Trophoblast cell (in vitro differentiated cells and primary cell): ENCODE measurements around the gene PTTG2.

ENCODE experiments used
- DNase-seq, 2 donors: peaks; one replicate each; pipeline ENCODE4 v3.0.0-alpha.2; 2016
- H2AFZ ChIP-seq: 2 replicates; pipeline ENCODE4 v1.6.1; 2013; ENCODE audit warnings: low read length, moderate library complexity, mild to moderate bottlenecking; ENCODE audit not compliant: insufficient read depth, poor library complexity
- H2AK5ac ChIP-seq: 2 replicates; pipeline ENCODE4 v1.6.1; 2013; ENCODE audit warnings: mild to moderate bottlenecking, low read length
- H2BK120ac ChIP-seq: 2 replicates; pipeline ENCODE4 v1.6.1; 2013; ENCODE audit warnings: low read length, mild to moderate bottlenecking, moderate library complexity; ENCODE audit not compliant: insufficient read depth, poor library complexity
- H2BK12ac ChIP-seq: 2 replicates; pipeline ENCODE4 v1.6.1; 2013; ENCODE audit warnings: mild to moderate bottlenecking, low read length, moderate library complexity
- H2BK5ac ChIP-seq: 2 replicates; pipeline ENCODE4 v1.6.1; 2013; ENCODE audit warnings: low read length, low read depth, moderate library complexity, mild to moderate bottlenecking; ENCODE audit not compliant: poor library complexity
- H3K14ac ChIP-seq: 2 replicates; pipeline ENCODE4 v1.6.1; 2013; ENCODE audit warnings: mild to moderate bottlenecking, low read length
- H3K18ac ChIP-seq: 2 replicates; pipeline ENCODE4 v1.6.1; 2013; ENCODE audit warnings: mild to moderate bottlenecking, low read length
- H3K23ac ChIP-seq: 2 replicates; pipeline ENCODE4 v1.6.1; 2013; ENCODE audit warnings: low read length
- H3K27ac ChIP-seq: 2 replicates; pipeline ENCODE4 v1.5.1; 2013; ENCODE audit warnings: low read depth, mild to moderate bottlenecking, inconsistent platforms, low read length, moderate library complexity
- H3K27me3 ChIP-seq: 2 replicates; pipeline ENCODE4 v1.6.1; 2013; ENCODE audit warnings: inconsistent platforms, mild to moderate bottlenecking, low read length, moderate library complexity; ENCODE audit not compliant: insufficient read depth
- H3K36me3 ChIP-seq, 2 experiments: 1 replicate in 1 of 2; 2 replicates in 1 of 2; pipeline ENCODE4 v1.6.1; 2013; ENCODE audit warnings: low read length in 2 of 2, mild to moderate bottlenecking in 2 of 2, moderate library complexity in 1 of 2; ENCODE audit not compliant: insufficient read depth in 2 of 2, control insufficient read depth in 1 of 2
- H3K4ac ChIP-seq: 2 replicates; pipeline ENCODE4 v1.6.1; 2013; ENCODE audit warnings: low read depth, mild to moderate bottlenecking, low read length, moderate library complexity
- H3K4me1 ChIP-seq, 2 experiments: 1 replicate in 1 of 2; 2 replicates in 1 of 2; pipeline ENCODE4 v1.6.1; 2013; ENCODE audit warnings: low read length in 2 of 2, mild to moderate bottlenecking in 2 of 2, moderate library complexity in 1 of 2; ENCODE audit not compliant: insufficient read depth in 2 of 2, control insufficient read depth in 1 of 2
- H3K4me2 ChIP-seq: 2 replicates; pipeline ENCODE4 v1.6.1; 2013; ENCODE audit warnings: inconsistent platforms, mild to moderate bottlenecking, low read length, moderate library complexity
- H3K4me3 ChIP-seq: 2 replicates; pipeline ENCODE4 v1.5.1; 2013; ENCODE audit warnings: mild to moderate bottlenecking, low read depth, low read length, inconsistent platforms
- H3K79me1 ChIP-seq: one replicate; pipeline ENCODE4 v1.6.1; 2013; ENCODE audit warnings: low read length
- H3K79me2 ChIP-seq: 2 replicates; pipeline ENCODE4 v1.6.1; 2013; ENCODE audit warnings: low read length, mild to moderate bottlenecking; ENCODE audit not compliant: control insufficient read depth, insufficient read depth, poor library complexity
- H3K9ac ChIP-seq: 2 replicates; pipeline ENCODE4 v1.6.1; 2013; ENCODE audit warnings: mild to moderate bottlenecking, low read length
- H3K9me3 ChIP-seq: 2 replicates; pipeline ENCODE4 v1.6.1; 2013; ENCODE audit warnings: low read depth, mild to moderate bottlenecking, control low read depth, inconsistent platforms, low read length; ENCODE audit not compliant: insufficient read depth
- H4K12ac ChIP-seq: 2 replicates; pipeline ENCODE4 v1.6.1; 2013; ENCODE audit warnings: low read depth, mild to moderate bottlenecking, low read length, moderate library complexity
- H4K8ac ChIP-seq: 2 replicates; pipeline ENCODE4 v1.6.1; 2013; ENCODE audit warnings: low read depth, mild to moderate bottlenecking, low read length, moderate library complexity
- H4K91ac ChIP-seq: one replicate; pipeline ENCODE4 v1.6.1; 2013; ENCODE audit warnings: low read depth, mild to moderate bottlenecking, low read length, moderate library complexity
- WGBS: extraction: QIAGEN DNeasy Blood & Tissue Kit; methylation state at CpG from one replicate; pipeline ENCODE4 v1.1.7; 2013; ENCODE audit warnings: missing lambda C conversion rate; ENCODE audit not compliant: insufficient read length, insufficient coverage; ENCODE audit errors: extremely low coverage; 5-methylcytosine and 5-hydroxymethylcytosine counted together

The PTTG2 gene

DNA sequence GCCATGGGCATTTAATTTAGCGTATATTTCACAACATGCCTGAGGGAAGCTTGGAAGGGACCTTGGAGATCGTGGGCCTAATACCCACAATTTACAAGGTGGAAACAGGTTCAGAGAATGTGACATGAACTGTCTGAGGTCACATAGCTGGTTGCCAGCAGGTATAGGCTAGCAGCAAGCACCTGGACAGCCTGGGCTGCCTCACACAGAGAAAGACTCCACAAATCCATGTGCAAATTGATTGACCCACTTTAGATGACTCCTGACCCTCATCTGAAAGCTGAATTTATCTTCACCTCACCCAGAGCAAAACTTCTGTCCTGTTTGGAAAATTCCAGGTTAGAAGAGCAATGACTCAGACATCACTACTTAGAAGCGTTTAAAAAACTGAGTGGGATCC lies 5.8 kb downstream of the PTTG2 start:
- WGBS = no CpG with 5 or more reads among the region's 3 CpGs
- H3K27ac ChIP-seq = no peak overlapping the region
- DNase-seq = no peak

DNA sequence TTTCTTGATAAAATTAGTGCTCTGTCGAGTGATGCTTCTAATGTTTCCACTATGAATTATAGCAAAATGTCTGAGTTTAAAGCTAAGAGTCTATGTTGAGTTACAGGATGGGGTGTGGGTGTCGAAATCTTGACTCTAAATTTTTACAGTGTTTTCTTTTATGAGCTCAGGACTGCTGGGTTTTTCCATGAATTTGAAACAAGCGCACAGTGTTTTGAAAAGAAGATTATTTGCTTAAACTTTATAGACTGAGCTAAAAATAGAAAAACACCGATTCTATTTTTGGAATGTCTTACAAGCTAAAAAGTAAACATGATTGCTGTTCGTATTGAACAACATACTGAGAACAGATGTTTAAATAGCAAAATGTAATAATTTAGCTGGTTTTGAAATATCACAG lies 7.5 kb downstream of the PTTG2 start:
- H3K4me1 ChIP-seq = peaks cover 0 to 6% of the 10 kb centered on the region in 2 experiments
- H4K12ac ChIP-seq = no peak overlapping the region
- no peak overlapping the region for H2AFZ ChIP-seq
- H2BK12ac ChIP-seq = no peak overlapping the region
- H2BK120ac ChIP-seq = no peak overlapping the region
- H2BK5ac ChIP-seq = no peak overlapping the region
- no peaks in the 10 kb centered on the region for H3K79me2 ChIP-seq
- H3K14ac ChIP-seq = no peak overlapping the region
- H3K4me2 ChIP-seq = no peak overlapping the region
- no peaks in the 10 kb centered on the region for H3K79me1 ChIP-seq
- no peaks in the 10 kb centered on the region for H3K36me3 ChIP-seq
- DNase-seq = no peak
- no peak overlapping the region for H3K27ac ChIP-seq
- H3K9ac ChIP-seq = no peak overlapping the region
- no peaks in the 10 kb centered on the region for H3K9me3 ChIP-seq
- no peak overlapping the region for H4K91ac ChIP-seq
- H3K4me3 ChIP-seq = no peak overlapping the region
- no peaks in the 10 kb centered on the region for H3K27me3 ChIP-seq
- H2AK5ac ChIP-seq = no peak overlapping the region
- no CpG with 5 or more reads among the region's 5 CpGs for WGBS
- H3K18ac ChIP-seq = no peak overlapping the region
- H3K23ac ChIP-seq = no peak overlapping the region
- H4K8ac ChIP-seq = no peak overlapping the region
- H3K4ac ChIP-seq = no peak overlapping the region

More for the DNA sequence above, 5.8 kb downstream of the PTTG2 start:
- Histone ChIP-seq H3K9me3 (no peaks in the 10 kb centered on the region), H2BK12ac (no peak overlapping the region), H3K27me3 (no peaks in the 10 kb centered on the region), H3K23ac (no peak overlapping the region), H3K79me2 (no peaks in the 10 kb centered on the region), H3K36me3 (no peaks in the 10 kb centered on the region), H2AFZ (no peak overlapping the region), H3K18ac (no peak overlapping the region), H3K4ac (no peak overlapping the region), H2BK120ac (no peak overlapping the region), H3K14ac (no peak overlapping the region), H3K4me3 (no peak overlapping the region), H2AK5ac (peak overlapping the region; percentile 59), H3K79me1 (no peaks in the 10 kb centered on the region), H3K9ac (no peak overlapping the region), H3K4me2 (no peak overlapping the region), H2BK5ac (no peak overlapping the region), H4K91ac (no peak overlapping the region), H4K12ac (no peak overlapping the region), H3K4me1 (peaks cover 0 to 6% of the 10 kb centered on the region in 2 experiments), H4K8ac (no peak overlapping the region)

DNA sequence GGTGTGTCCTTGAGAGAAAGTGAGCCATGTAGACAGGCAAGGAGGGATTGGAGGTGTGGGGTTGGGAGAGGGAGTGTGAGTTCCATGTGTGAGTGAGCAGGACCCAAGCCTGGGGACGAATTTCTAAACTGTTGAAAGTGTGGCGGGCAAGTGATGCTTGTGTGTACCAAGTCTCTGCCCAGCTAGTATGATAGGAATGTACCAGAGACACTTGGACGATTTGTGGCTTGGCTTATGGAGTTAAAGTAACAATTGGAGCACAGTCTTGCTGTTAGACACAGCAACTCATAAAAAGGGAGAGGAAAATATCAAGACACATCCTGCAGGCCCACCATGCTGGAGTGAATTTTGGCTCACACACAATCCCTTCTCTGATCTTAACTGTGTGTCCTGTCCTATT lies 8.5 kb downstream of the PTTG2 start:
- Histone ChIP-seq H3K14ac (no peak overlapping the region), H3K18ac (no peak overlapping the region), H3K4ac (no peak overlapping the region), H2AK5ac (no peak overlapping the region), H3K79me2 (no peaks in the 10 kb centered on the region), H3K79me1 (no peaks in the 10 kb centered on the region), H4K8ac (no peak overlapping the region), H3K4me1 (peaks cover 0 to 6% of the 10 kb centered on the region in 2 experiments), H4K12ac (no peak overlapping the region), H3K4me2 (no peak overlapping the region), H2BK5ac (no peak overlapping the region), H2BK120ac (no peak overlapping the region), H4K91ac (no peak overlapping the region), H3K9me3 (no peaks in the 10 kb centered on the region), H2AFZ (no peak overlapping the region), H3K27me3 (no peaks in the 10 kb centered on the region), H3K36me3 (no peaks in the 10 kb centered on the region), H3K27ac (no peak overlapping the region), H3K23ac (no peak overlapping the region), H2BK12ac (no peak overlapping the region), H3K4me3 (no peak overlapping the region), H3K9ac (no peak overlapping the region)
- no CpG with 5 or more reads among the region's 3 CpGs for WGBS
- no peak for DNase-seq

- Histone ChIP-seq H3K4me3 (no peak overlapping the region), H4K91ac (no peak overlapping the region), H3K9ac (no peak overlapping the region), H3K79me2 (no peaks in the 10 kb centered on the region), H3K27me3 (no peaks in the 10 kb centered on the region), H3K9me3 (no peaks in the 10 kb centered on the region), H2AK5ac (no peak overlapping the region), H2AFZ (peak overlapping the region; percentile 49), H2BK12ac (no peak overlapping the region), H3K4me1 (peaks cover 0 to 3% of the 10 kb centered on the region in 2 experiments), H3K79me1 (no peaks in the 10 kb centered on the region), H3K36me3 (no peaks in the 10 kb centered on the region), H3K4ac (no peak overlapping the region), H3K14ac (no peak overlapping the region), H4K12ac (no peak overlapping the region), H3K18ac (no peak overlapping the region), H3K4me2 (no peak overlapping the region), H2BK5ac (no peak overlapping the region), H3K23ac (no peak overlapping the region), H2BK120ac (no peak overlapping the region), H4K8ac (no peak overlapping the region), H3K27ac (no peak overlapping the region)
- WGBS = no CpG with 5 or more reads among the region's 1 CpG
- DNase-seq = peak in 1 of 2 donors; percentile 49
Observed at GRCh38 chr4:37970702-37971101, 10.5 kb downstream of the PTTG2 start.
